ENCODE results near the gene WDR20. TPM values are rescaled to one million over a fixed set of nuclear protein-coding genes. Genes with fewer than 3 reads are reported as not detected.

WDR20 gene
- total and polyA plus RNA-seq, 10 of the 15 experiments (the other 5 are each of a cell fraction or from before 2014, with no cell fraction given) = 9.1 to 25.9 (median 18.4) TPM

GRCh38 chr14:102232348-102232625 is 92.6 kb downstream of the WDR20 start:
- no peak overlapping the region for H3K4me3 ChIP-seq
- H3K4me1 ChIP-seq (ENCODE audit: control insufficient read depth, insufficient read depth, low read length) = no peaks in the 10 kb centered on the region
- SMC1A ChIA-PET (ENCODE audit: uncharacterized antibody, unreplicated experiment) = no interaction called here
- in situ Hi-C loops (cut with MboI) = no loop called here
- no TSS peak for BruUV-seq (replicated peaks)
- DNase-seq (ENCODE audit: low read depth, low spot score) (no peak), ATAC-seq (no peak), FAIRE-seq (no peak)
- no peak overlapping the region for H3K27ac ChIP-seq (ENCODE audit: control insufficient read depth, insufficient read depth)
- no peaks in the 10 kb centered on the region for H3K9me3 ChIP-seq (replicated peaks; ENCODE audit: control insufficient read depth, insufficient read depth, low read length)
- no peaks in the 10 kb centered on the region; a peak in 1 of 4 replicates for H3K27me3 ChIP-seq (replicated peaks in 1 of 2; ENCODE audit: control insufficient read depth in 2 of 2, insufficient read depth in 2 of 2, low read length in 1 of 2)
- no peaks in the 10 kb centered on the region for H4K20me1 ChIP-seq (ENCODE audit: control insufficient read depth, insufficient read depth)
- TF ChIP-seq POU2F2 (IDR thresholded peaks at IDR 0.05; ENCODE audit: borderline replicate concordance, low read depth, low read length) (no peak), STAT1 (conservative IDR thresholded peaks at IDR 0.05) (no peak), SMC3 (IDR thresholded peaks at IDR 0.05; ENCODE audit: borderline replicate concordance, low read length) (no peak)
- intact Hi-C loops (cut with micrococcal nuclease; ENCODE audit: unreplicated experiment) = no loop called here
- CTCF ChIA-PET = interaction anchor here (1.7 kb wide), 1 partner anchor 82 kb away, joined by 10 read pairs; no protein-coding TSS in a partner anchor
- H3K9ac ChIP-seq (ENCODE audit: control insufficient read depth, insufficient read depth, low read length) = no peak overlapping the region
- no peaks in the 10 kb centered on the region for H3K36me3 ChIP-seq (ENCODE audit: control insufficient read depth in 2 of 2, insufficient read depth in 2 of 2, low read length in 1 of 2)
- POLR2A ChIA-PET = no interaction called here
- 64% methylated on average over 9 of the region's 9 CpGs for WGBS (ENCODE audit: insufficient coverage, insufficient replicate concordance, low lambda C conversion rate, missing lambda C conversion rate)
- RAD21 ChIA-PET (ENCODE audit: unreplicated experiment) = no interaction called here
- no peaks in the 10 kb centered on the region for H3K79me2 ChIP-seq (ENCODE audit: control insufficient read depth, insufficient read depth, low read length)
- H2AFZ ChIP-seq (ENCODE audit: control insufficient read depth, low read depth, low read length) = no peak overlapping the region
- H3K4me2 ChIP-seq (ENCODE audit: control insufficient read depth, insufficient read depth) = no peak overlapping the region

GRCh38 chr14:102233081-102233480 is 93.4 kb downstream of the WDR20 start:
- no peaks in the 10 kb centered on the region for H3K79me2 ChIP-seq (ENCODE audit: control insufficient read depth, insufficient read depth, low read length)
- H3K4me2 ChIP-seq (ENCODE audit: control insufficient read depth, insufficient read depth) = no peak overlapping the region
- intact Hi-C loops (cut with micrococcal nuclease; ENCODE audit: unreplicated experiment) = no loop called here
- no TSS peak for BruUV-seq (replicated peaks)
- ChIA-PET RAD21 (ENCODE audit: unreplicated experiment) (no interaction called here), SMC1A (ENCODE audit: uncharacterized antibody, unreplicated experiment) (no interaction called here), POLR2A (no interaction called here), CTCF (interaction anchor here (1.7 kb wide), 1 partner anchor 82 kb away, joined by 10 read pairs; no protein-coding TSS in a partner anchor)
- H3K4me1 ChIP-seq (ENCODE audit: control insufficient read depth, insufficient read depth, low read length) = no peaks in the 10 kb centered on the region
- ATAC-seq (no peak), FAIRE-seq (no peak), DNase-seq (ENCODE audit: low read depth, low spot score) (no peak)
- H3K27me3 ChIP-seq (replicated peaks in 1 of 2; ENCODE audit: control insufficient read depth in 2 of 2, insufficient read depth in 2 of 2, low read length in 1 of 2) = no peaks in the 10 kb centered on the region; a peak in 1 of 4 replicates
- H2AFZ ChIP-seq (ENCODE audit: control insufficient read depth, low read depth, low read length) = no peak overlapping the region
- H4K20me1 ChIP-seq (ENCODE audit: control insufficient read depth, insufficient read depth) = no peaks in the 10 kb centered on the region
- no peak overlapping the region for H3K4me3 ChIP-seq
- in situ Hi-C loops (cut with MboI) = no loop called here
- no peak overlapping the region for H3K9ac ChIP-seq (ENCODE audit: control insufficient read depth, insufficient read depth, low read length)
- no peaks in the 10 kb centered on the region for H3K9me3 ChIP-seq (replicated peaks; ENCODE audit: control insufficient read depth, insufficient read depth, low read length)
- H3K36me3 ChIP-seq (ENCODE audit: control insufficient read depth in 2 of 2, insufficient read depth in 2 of 2, low read length in 1 of 2) = no peaks in the 10 kb centered on the region
- H3K27ac ChIP-seq (ENCODE audit: control insufficient read depth, insufficient read depth) = no peak overlapping the region
- WGBS (ENCODE audit: insufficient coverage, insufficient replicate concordance, low lambda C conversion rate, missing lambda C conversion rate) = 57% methylated on average over 5 of the region's 6 CpGs
- no peak for TF ChIP-seq SREBF2 (IDR thresholded peaks at IDR 0.05; ENCODE audit: low read length)
- no peak for TF ChIP-seq SPI1 (IDR thresholded peaks at IDR 0.05; ENCODE audit: borderline replicate concordance, insufficient read depth, low read depth, low read length)
- no peak for TF ChIP-seq ZBTB4 (CRISPR knock-in tag; IDR thresholded peaks at IDR 0.05)
- no peak for TF ChIP-seq EGR1 (IDR thresholded peaks at IDR 0.05; ENCODE audit: borderline replicate concordance in 1 of 2, low read depth in 2 of 2, low read length in 2 of 2)
- TF ChIP-seq FOXM1 (IDR thresholded peaks at IDR 0.05; ENCODE audit: low read depth, low read length) = no peak
- no peak for TF ChIP-seq HCFC1 (IDR thresholded peaks at IDR 0.05; ENCODE audit: low read length)
- no peak for TF ChIP-seq CTCF (IDR thresholded peaks at IDR 0.05 in 2 of 3, conservative IDR thresholded peaks at IDR 0.05 in 1 of 3; ENCODE audit: control insufficient read depth in 2 of 3, extremely low read depth in 1 of 3, insufficient read depth in 1 of 3, low read depth in 3 of 3, low read length in 3 of 3)
- no peak for TF ChIP-seq ETV6 (conservative IDR thresholded peaks at IDR 0.05 in 1 of 2, IDR thresholded peaks at IDR 0.05 in 1 of 2; ENCODE audit: borderline replicate concordance in 1 of 2, low read depth in 1 of 2)

Data from GM12878 (cell line).